A549 (cell line): Measurements from ENCODE around the gene PMEL.

ENCODE experiments used
- CHD2 ChIP-seq: fragments of 150-350 bp; IDR thresholded peaks from 2 replicates; pipeline ENCODE4 v1.6.1; 2014; ENCODE audit warnings: low read length; ENCODE audit not compliant: partially characterized antibody
- CTCF ChIP-seq: fragments of >200 bp; sonication (Bioruptor Twin); formaldehyde crosslinking; IDR thresholded peaks from 3 replicates; pipeline ENCODE4 v1.5.1; 2016
- ESRRA ChIP-seq: fragments of 150-350 bp; IDR thresholded peaks from 2 replicates; pipeline ENCODE4 v1.6.1; 2014; ENCODE audit warnings: mild to moderate bottlenecking, low read length, borderline replicate concordance
- HMGXB4 ChIP-seq: fragments of 250-450 bp; sonication (Bioruptor Pico); IDR thresholded peaks from 2 replicates; pipeline ENCODE4 v1.5.0; 2021; ENCODE audit warnings: mild to moderate bottlenecking, moderate library complexity, borderline replicate concordance
- POLR2A ChIP-seq: IDR thresholded peaks from 2 replicates; pipeline ENCODE4 v1.6.1; 2012; ENCODE audit warnings: mild to moderate bottlenecking, low read length
- POLR2AphosphoS2 ChIP-seq: conservative IDR thresholded peaks from 2 replicates; pipeline ENCODE4 v1.6.1; 2012; ENCODE audit warnings: low read length, improper control_type of control experiment, inconsistent platforms
- TF ChIP-seq, protein P1 (sequence below): fragments of 200-600 bp; sonication (generic); IDR thresholded peaks from 2 replicates; pipeline ENCODE4 v1.6.1; 2016; ENCODE audit warnings: antibody characterized with exemption, mild to moderate bottlenecking, moderate library complexity

DNA sequence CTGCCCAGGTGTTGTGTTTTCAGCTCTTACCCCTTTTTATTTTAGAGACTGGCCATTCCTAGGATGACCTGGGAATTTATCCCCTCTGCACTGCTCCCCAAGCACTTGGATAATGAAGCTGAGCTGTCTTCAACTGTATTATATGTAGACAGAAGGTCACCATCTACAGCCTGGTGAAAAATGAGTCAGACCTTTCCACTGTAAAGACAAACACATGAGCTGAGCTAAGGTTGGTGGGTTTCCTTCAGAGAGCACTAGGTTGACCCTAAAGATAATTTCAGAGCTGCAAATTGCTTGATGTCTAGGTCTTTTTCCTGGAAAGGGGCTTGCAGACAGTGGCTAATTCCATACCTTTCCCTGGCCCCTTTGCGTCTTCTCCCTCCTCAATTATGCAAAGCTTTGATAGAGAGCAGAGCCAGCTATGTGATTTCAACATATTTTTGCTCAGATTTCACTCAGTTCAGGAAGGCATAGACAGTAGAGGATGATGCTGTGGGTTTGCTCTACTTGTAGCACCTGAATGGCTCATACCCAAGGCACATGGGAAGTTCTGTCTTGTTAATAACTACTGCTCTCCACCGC, 45.8 kb upstream of the PMEL start:
- TF ChIP-seq POLR2AphosphoS2, result no peak
- no peak for TF ChIP-seq CTCF
- no peak for TF ChIP-seq CHD2
- TF ChIP-seq POLR2A, result no peak
- TF ChIP-seq ESRRA, result no peak
- no peak for TF ChIP-seq HMGXB4 (CRISPR knock-in tag)
- TF ChIP-seq, protein P1, sequence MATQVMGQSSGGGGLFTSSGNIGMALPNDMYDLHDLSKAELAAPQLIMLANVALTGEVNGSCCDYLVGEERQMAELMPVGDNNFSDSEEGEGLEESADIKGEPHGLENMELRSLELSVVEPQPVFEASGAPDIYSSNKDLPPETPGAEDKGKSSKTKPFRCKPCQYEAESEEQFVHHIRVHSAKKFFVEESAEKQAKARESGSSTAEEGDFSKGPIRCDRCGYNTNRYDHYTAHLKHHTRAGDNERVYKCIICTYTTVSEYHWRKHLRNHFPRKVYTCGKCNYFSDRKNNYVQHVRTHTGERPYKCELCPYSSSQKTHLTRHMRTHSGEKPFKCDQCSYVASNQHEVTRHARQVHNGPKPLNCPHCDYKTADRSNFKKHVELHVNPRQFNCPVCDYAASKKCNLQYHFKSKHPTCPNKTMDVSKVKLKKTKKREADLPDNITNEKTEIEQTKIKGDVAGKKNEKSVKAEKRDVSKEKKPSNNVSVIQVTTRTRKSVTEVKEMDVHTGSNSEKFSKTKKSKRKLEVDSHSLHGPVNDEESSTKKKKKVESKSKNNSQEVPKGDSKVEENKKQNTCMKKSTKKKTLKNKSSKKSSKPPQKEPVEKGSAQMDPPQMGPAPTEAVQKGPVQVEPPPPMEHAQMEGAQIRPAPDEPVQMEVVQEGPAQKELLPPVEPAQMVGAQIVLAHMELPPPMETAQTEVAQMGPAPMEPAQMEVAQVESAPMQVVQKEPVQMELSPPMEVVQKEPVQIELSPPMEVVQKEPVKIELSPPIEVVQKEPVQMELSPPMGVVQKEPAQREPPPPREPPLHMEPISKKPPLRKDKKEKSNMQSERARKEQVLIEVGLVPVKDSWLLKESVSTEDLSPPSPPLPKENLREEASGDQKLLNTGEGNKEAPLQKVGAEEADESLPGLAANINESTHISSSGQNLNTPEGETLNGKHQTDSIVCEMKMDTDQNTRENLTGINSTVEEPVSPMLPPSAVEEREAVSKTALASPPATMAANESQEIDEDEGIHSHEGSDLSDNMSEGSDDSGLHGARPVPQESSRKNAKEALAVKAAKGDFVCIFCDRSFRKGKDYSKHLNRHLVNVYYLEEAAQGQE, result no peak
